Articular chondrocyte of knee joint (primary cell): ENCODE measurements around the gene LAIR2. TPM values are rescaled to one million over a fixed set of nuclear protein-coding genes. Genes with fewer than 3 reads are reported as not detected.

Source experiments
- small RNA-seq: library from RNA; depleted of rRNA; stranded (forward); fragments of <200 nt; gene quantifications from one replicate; pipeline ENCODE3, GENCODE V24; 2012
- total RNA-seq: library from RNA; depleted of rRNA; stranded (reverse); fragments of >200 nt; gene quantifications from 2 replicates; pipeline ENCODE4 v1.2.3, GENCODE V29; 2012

The LAIR2 gene
- not detected in 2 replicates for total RNA-seq

GRCh38 chr19:54502518-54503048 is at the start of gene LAIR2:
Gene LAIR2, plus strand, starts transcription at chr19:54502831. Its CDS starts 88 bp downstream, at chr19:54502919.

GRCh38 chr19:54463531-54464043 is 39.0 kb upstream of the LAIR2 start, which contains the start of gene LENG9:
Gene LENG9, minus strand, starts transcription at chr19:54463778. Its CDS starts 252 bp downstream, at chr19:54463526.

GRCh38 chr19:54473071-54473891 is 29.4 kb upstream of the LAIR2 start, which contains the start of gene CDC42EP5:
Gene CDC42EP5, minus strand, starts transcription at chr19:54473296. Its CDS starts 7,749 bp downstream, at chr19:54465547.

Small RNA genes within 50 kb of the gene (small RNA-seq; reads per million reads assigned to genes)
- not detected for gene AC245036.2

Other genes starting within 250 kb of the LAIR2 start
- not detected in 2 replicates for gene LILRB5, start 245.6 kb upstream of the LAIR2 start, total RNA-seq
- not detected in 2 replicates for gene LILRB2, start 221.7 kb upstream of the LAIR2 start, total RNA-seq
- 0.22 TPM in 1 of 2 replicates, not detected in the other for gene LILRA5, start 189.7 kb upstream of the LAIR2 start, total RNA-seq
- not detected in 2 replicates for gene LILRA4, start 163.7 kb upstream of the LAIR2 start, total RNA-seq
- gene LAIR1, start 137.9 kb upstream of the LAIR2 start, total RNA-seq = not detected in 2 replicates
- gene TTYH1, start 87.4 kb upstream of the LAIR2 start, total RNA-seq = not detected in 2 replicates
- gene LENG8, start 53.6 kb upstream of the LAIR2 start, total RNA-seq = 43.3 and 47.9 TPM in 2 replicates
- gene LENG9, start 39.1 kb upstream of the LAIR2 start, total RNA-seq = 7.5 and 8.5 TPM in 2 replicates
- gene CDC42EP5, start 29.5 kb upstream of the LAIR2 start, total RNA-seq = 26.3 and 29.1 TPM in 2 replicates
- gene LILRA2, start 71.0 kb downstream of the LAIR2 start, total RNA-seq = not detected in 2 replicates
- gene LILRA1, start 90.8 kb downstream of the LAIR2 start, total RNA-seq = not detected in 2 replicates
- not detected in 2 replicates for gene LILRB1, start 127.7 kb downstream of the LAIR2 start, total RNA-seq
- not detected in 2 replicates for gene LILRB4, start 160.2 kb downstream of the LAIR2 start, total RNA-seq
- gene KIR3DL3, start 221.6 kb downstream of the LAIR2 start, total RNA-seq = not detected in 2 replicates
- gene KIR2DL3, start 235.7 kb downstream of the LAIR2 start, total RNA-seq = not detected in 2 replicates